Kidney epithelial cell (primary cell): ENCODE data around the gene CCDC85B. TPM values are rescaled to one million over a fixed set of nuclear protein-coding genes. Genes with fewer than 3 reads are reported as not detected.
A peak's percentile ranks its signal among the peaks of the same experiment; 100 is the strongest.
"Not testable (repeated sequence)": the region's sequence is repeated elsewhere in the genome, so short reads cannot be mapped to it uniquely, and the experiment has no call there.

Experiments used
- DNase-seq: peaks from one replicate; pipeline ENCODE4 v3.0.0-alpha.2; 2010; ENCODE audit warnings: low read depth
- H3K27me3 ChIP-seq: 2 replicates; pipeline ENCODE4 v1.6.0; 2011; ENCODE audit warnings: low read length; ENCODE audit not compliant: control insufficient read depth, insufficient read depth
- H3K36me3 ChIP-seq: 2 replicates; pipeline ENCODE4 v1.5.1; 2011; ENCODE audit warnings: low read length; ENCODE audit not compliant: control insufficient read depth, insufficient read depth
- H3K4me3 ChIP-seq: 2 replicates; pipeline ENCODE4 v1.5.1; 2011; ENCODE audit warnings: low read depth, mild to moderate bottlenecking, control low read depth, low read length
- total RNA-seq: library from RNA; depleted of rRNA; stranded (reverse); fragments of >200 nt; gene quantifications from 2 replicates; pipeline ENCODE4 v1.2.3, GENCODE V29; 2015
- TF ChIP-seq, protein P1 (sequence below): IDR thresholded peaks from 2 replicates; pipeline ENCODE4 v1.5.1; 2011; ENCODE audit warnings: mild to moderate bottlenecking, moderate library complexity, low read length, control low read depth, inconsistent platforms; ENCODE audit not compliant: insufficient read depth, poor library complexity, severe bottlenecking

CCDC85B gene
- total RNA-seq, 1 donor from 2014 or later, result 48.9 TPM

DNA sequence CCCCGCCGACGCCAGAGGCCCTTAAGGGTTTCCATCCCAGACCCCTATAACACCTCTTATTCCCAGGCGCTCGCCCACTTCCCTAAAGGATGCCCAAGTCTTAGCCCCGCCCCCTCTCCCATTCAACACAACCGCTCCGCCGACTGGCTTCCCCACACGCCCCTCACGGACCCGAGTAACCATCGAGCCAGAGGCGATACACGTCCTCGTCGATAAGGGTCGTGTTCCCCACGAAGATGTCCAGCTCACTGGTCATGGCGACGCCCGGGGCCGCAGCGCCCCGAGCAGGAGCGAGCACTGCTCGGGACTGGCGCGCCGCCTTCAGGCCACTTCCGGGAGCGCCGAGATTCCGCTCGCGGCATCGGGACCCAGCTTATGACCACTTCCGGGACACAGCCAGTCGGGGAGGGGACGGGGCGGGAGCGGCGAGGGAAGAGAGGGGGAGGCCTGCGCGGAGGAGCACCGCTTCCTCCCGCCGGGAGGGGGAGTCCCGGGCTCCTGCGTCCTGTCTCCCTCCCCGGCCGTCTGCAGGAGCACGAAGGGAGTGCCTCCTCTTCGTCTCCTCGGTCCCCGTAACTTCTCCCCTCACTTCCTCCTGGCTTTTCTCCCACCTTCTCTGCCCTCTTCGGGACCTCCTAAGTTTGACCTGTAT lies 2.2 kb upstream of the CCDC85B start, which contains the start of gene FIBP:
Gene FIBP (minus strand): TSS at position 309 of the 652 bp plus-strand sequence. CDS start 53 bp downstream, at position 256.
- Histone ChIP-seq H3K36me3 (peaks cover 11% of the 10 kb centered on the region), H3K27me3 (no peaks in the 10 kb centered on the region), H3K4me3 (peak within 1 kb of the TSS; percentile 63)
- peak; percentile 79 for DNase-seq
- TF ChIP-seq, protein P1, sequence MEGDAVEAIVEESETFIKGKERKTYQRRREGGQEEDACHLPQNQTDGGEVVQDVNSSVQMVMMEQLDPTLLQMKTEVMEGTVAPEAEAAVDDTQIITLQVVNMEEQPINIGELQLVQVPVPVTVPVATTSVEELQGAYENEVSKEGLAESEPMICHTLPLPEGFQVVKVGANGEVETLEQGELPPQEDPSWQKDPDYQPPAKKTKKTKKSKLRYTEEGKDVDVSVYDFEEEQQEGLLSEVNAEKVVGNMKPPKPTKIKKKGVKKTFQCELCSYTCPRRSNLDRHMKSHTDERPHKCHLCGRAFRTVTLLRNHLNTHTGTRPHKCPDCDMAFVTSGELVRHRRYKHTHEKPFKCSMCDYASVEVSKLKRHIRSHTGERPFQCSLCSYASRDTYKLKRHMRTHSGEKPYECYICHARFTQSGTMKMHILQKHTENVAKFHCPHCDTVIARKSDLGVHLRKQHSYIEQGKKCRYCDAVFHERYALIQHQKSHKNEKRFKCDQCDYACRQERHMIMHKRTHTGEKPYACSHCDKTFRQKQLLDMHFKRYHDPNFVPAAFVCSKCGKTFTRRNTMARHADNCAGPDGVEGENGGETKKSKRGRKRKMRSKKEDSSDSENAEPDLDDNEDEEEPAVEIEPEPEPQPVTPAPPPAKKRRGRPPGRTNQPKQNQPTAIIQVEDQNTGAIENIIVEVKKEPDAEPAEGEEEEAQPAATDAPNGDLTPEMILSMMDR, result peak; percentile 89

DNA sequence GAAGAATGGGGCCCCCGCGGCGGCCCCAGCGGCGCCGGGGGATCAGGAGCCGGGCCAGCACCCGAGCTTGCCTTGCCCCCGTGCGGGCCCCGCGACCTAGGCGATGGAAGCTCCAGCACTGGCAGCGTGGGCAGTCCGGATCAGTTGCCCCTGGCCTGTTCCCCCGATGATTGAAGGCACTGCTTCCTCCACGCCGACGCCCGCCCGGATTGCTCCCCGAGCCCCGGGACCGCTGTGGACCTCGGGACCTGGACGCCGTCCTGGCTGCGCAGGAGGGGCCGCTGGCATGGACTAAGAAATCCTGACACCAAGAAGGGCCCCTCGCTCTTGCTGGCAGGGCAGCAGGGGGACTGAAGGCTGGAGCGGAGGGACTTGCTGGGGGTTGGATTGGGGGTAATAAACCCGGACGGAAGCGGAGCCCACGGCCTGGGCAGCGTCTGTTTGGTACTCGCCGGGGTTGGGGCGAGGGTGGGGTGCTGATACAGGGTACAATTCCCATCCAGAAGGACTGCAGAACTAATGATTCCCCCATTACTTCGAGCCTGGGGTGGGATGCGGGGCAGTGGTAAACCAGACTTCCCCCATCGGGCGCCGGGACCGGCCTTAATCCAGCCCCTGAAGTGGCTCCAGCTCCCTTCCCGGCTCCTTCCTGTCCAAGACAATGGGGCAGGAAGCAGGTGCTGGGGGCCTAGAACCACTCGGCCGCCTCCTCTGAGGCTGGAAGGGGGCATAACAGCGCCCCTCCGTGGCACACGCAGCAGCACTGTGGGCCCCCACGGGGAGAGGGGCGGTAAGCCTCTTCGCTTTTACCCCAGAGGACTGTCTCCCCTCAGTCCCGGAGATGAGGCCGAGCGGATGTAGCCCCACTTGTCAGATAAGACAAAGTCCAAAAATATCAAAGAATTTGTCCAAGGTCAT lies 1.0 kb downstream of the CCDC85B start:
- Histone ChIP-seq H3K4me3 (peak overlapping the region; percentile 61), H3K36me3 (no peaks in the 10 kb centered on the region), H3K27me3 (no peaks in the 10 kb centered on the region)
- TF ChIP-seq, protein P1, result peak; percentile 23
- DNase-seq, result no peak

DNA sequence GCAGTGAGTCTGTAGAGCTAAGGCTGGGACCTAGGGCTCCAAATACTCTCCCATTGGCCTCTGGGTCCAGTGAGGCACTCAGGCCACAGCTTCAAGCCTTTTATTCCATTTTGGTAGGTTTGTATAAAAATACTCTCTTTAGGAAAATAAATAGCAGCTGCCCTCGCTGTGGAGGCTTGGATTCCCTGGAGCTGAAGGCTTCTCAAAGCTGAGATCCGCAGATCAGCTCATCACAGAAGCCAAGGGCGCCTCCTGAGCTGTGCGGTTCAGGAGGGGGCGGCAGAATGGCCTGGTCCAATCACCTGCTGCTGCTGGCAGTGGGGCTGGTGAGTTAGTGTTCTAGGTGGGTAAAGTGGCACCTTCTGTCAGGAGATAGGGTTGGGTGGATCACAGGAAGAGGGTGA lies 1.7 kb downstream of the CCDC85B start:
- H3K36me3 ChIP-seq, H3K27me3 ChIP-seq, DNase-seq: not testable (repeated sequence)
- H3K4me3 ChIP-seq, result peak overlapping the region; percentile 61

DNA sequence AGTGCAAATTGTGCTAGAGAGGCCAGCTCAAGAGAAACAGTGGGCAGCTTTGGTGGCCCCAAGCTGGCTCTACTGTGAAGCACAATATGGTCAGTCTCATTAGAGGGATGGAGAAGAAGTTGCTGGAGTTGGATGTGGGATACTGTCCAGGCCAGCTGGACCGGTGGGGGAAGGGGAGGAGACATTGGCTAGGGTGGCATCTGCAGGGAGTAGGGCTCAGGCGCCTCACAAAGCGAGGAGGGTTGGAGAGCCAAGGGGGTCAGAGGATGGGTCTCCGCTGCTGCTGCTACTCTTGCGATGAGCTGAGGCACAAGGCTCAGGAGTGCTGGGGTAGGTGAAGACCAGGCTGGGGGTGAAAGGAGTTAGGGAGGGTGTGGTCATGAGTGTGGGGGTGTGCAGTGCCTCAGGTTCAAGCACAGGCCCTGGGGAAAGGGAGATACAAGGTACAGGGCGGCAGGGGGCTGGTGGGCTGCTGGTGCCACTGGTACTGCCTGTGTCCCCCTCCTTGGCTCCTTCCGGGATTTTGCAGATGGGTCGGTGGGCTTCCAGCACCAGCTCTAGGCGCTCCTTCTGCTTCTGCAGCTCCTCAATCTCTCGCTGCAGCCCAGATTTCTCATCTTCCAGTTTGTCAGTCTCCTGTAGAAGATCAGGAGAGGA lies 2.3 kb downstream of the CCDC85B start:
- Histone ChIP-seq H3K36me3 (no peaks in the 10 kb centered on the region), H3K4me3 (no peak overlapping the region), H3K27me3 (no peaks in the 10 kb centered on the region)
- TF ChIP-seq, protein P1, result no peak
- no peak for DNase-seq

DNA sequence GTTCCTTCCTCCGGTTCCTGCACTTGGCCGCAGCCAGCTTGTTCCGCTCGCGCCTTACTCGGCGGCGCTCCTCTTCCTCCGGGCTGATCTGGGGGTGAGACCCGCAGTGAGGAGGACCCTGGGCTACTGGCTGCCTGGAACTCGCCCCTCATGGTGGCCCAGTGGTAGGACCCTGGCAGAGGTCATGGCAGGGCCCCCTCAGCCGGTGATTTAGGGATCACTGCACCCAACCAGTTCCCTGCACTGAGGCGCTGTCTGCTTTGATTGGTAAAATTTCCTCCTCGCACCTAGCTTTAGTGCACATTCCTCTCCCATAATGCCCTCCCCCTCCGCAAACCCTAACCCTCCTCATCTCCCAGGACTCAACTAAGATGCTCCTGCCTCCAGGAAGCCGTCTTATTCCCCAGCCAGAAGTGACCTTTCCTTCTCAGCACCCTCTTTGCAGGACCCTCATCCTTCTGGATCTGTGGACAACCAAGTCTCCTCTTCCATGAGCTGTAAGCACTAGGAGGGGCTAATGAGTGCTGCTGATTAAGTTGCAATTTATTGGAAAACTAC lies 3.6 kb downstream of the CCDC85B start:
- TF ChIP-seq, protein P1, result no peak
- H3K27me3 ChIP-seq, result no peaks in the 10 kb centered on the region
- no peaks in the 10 kb centered on the region for H3K36me3 ChIP-seq
- no peak for DNase-seq
- H3K4me3 ChIP-seq, result no peak overlapping the region
